SK-N-SH treated with all-trans-retinoic acid at 6 μM for 48 hours (cell line): Measurements from ENCODE around the gene CES3.

Source experiments
- ATAC-seq: fragments of 200-7000 bp; cut with Tn5 transposase; 3 replicates; pipeline ENCODE4 v1.9.1; 2020; ENCODE audit warnings: mild to moderate bottlenecking, moderate library complexity
- ARNTL ChIP-seq: fragments of 450-650 bp; formaldehyde crosslinking; IDR thresholded peaks from 2 replicates; pipeline ENCODE4 v1.5.0; 2020; ENCODE audit warnings: low read depth, mild to moderate bottlenecking, moderate library complexity, borderline replicate concordance
- BACH2 ChIP-seq: fragments of 250-450 bp; sonication (Bioruptor Pico); IDR thresholded peaks from 2 replicates; pipeline ENCODE4 v1.9.0; 2021; ENCODE audit warnings: mild to moderate bottlenecking, borderline replicate concordance
- CREB5 ChIP-seq: fragments of 250-450 bp; sonication (Bioruptor Pico); IDR thresholded peaks from 2 replicates; pipeline ENCODE4 v1.5.1; 2020; ENCODE audit warnings: low read depth, mild to moderate bottlenecking, moderate library complexity
- CSDC2 ChIP-seq: fragments of 250-450 bp; sonication (Bioruptor Pico); IDR thresholded peaks from 2 replicates; pipeline ENCODE4 v1.5.0; 2020; ENCODE audit warnings: mild to moderate bottlenecking, moderate library complexity
- CSRNP3 ChIP-seq: fragments of 250-450 bp; sonication (Bioruptor Pico); IDR thresholded peaks from 2 replicates; pipeline ENCODE4 v1.5.1; 2021; ENCODE audit warnings: mild to moderate bottlenecking, moderate library complexity
- ESRRG ChIP-seq: fragments of 250-450 bp; sonication (Bioruptor Pico); IDR thresholded peaks from 2 replicates; pipeline ENCODE4 v1.6.1; 2021; ENCODE audit warnings: mild to moderate bottlenecking
- GLIS3 ChIP-seq: fragments of 250-450 bp; sonication (Bioruptor Pico); IDR thresholded peaks from 2 replicates; pipeline ENCODE4 v1.5.0; 2020; ENCODE audit warnings: mild to moderate bottlenecking, moderate library complexity
- ISL1 ChIP-seq: fragments of 250-450 bp; sonication (Bioruptor Pico); IDR thresholded peaks from 2 replicates; pipeline ENCODE4 v2.1.2; 2022; ENCODE audit warnings: mild to moderate bottlenecking, moderate library complexity
- OSR1 ChIP-seq: fragments of 250-450 bp; sonication (Bioruptor Pico); IDR thresholded peaks from 2 replicates; pipeline ENCODE4 v1.8.0; 2022; ENCODE audit warnings: moderate library complexity, mild to moderate bottlenecking, inconsistent platforms
- PATZ1 ChIP-seq: fragments of 250-450 bp; sonication (Bioruptor Pico); IDR thresholded peaks from 2 replicates; pipeline ENCODE4 v1.8.0; 2020; ENCODE audit warnings: mild to moderate bottlenecking, moderate library complexity, borderline replicate concordance
- POU6F1 ChIP-seq: fragments of 250-450 bp; sonication (Bioruptor Pico); IDR thresholded peaks from 2 replicates; pipeline ENCODE4 v1.8.0; 2021; ENCODE audit warnings: low read depth, mild to moderate bottlenecking, moderate library complexity, borderline replicate concordance
- PPARA ChIP-seq: fragments of 250-450 bp; sonication (Bioruptor Pico); IDR thresholded peaks from 2 replicates; pipeline ENCODE4 v1.5.0; 2020; ENCODE audit warnings: mild to moderate bottlenecking, borderline replicate concordance
- RARB ChIP-seq: fragments of 250-450 bp; sonication (Bioruptor Pico); IDR thresholded peaks from 2 replicates; pipeline ENCODE4 v1.8.0; 2021; ENCODE audit warnings: mild to moderate bottlenecking, moderate library complexity
- SNAI2 ChIP-seq: fragments of 250-450 bp; sonication (Bioruptor Pico); IDR thresholded peaks from 2 replicates; pipeline ENCODE4 v1.5.0; 2020; ENCODE audit warnings: mild to moderate bottlenecking, moderate library complexity
- TCF4 ChIP-seq: fragments of 250-450 bp; sonication (Bioruptor Pico); IDR thresholded peaks from 2 replicates; pipeline ENCODE4 v1.8.0; 2021; ENCODE audit warnings: mild to moderate bottlenecking, moderate library complexity, borderline replicate concordance
- TOX ChIP-seq: fragments of 250-450 bp; sonication (Bioruptor Pico); IDR thresholded peaks from 2 replicates; pipeline ENCODE4 v1.8.0; 2021; ENCODE audit warnings: mild to moderate bottlenecking, moderate library complexity, borderline replicate concordance
- TSHZ2 ChIP-seq: fragments of 250-450 bp; sonication (Bioruptor Pico); IDR thresholded peaks from 2 replicates; pipeline ENCODE4 v1.5.0; 2020; ENCODE audit warnings: mild to moderate bottlenecking, moderate library complexity
- ZC3H10 ChIP-seq: fragments of 250-450 bp; sonication (Bioruptor Pico); IDR thresholded peaks from 2 replicates; pipeline ENCODE4 v1.5.1; 2021; ENCODE audit warnings: mild to moderate bottlenecking, moderate library complexity
- ZFP3 ChIP-seq: fragments of 250-450 bp; sonication (Bioruptor Pico); IDR thresholded peaks from 2 replicates; pipeline ENCODE4 v1.5.0; 2020; ENCODE audit warnings: mild to moderate bottlenecking, moderate library complexity
- ZFP30 ChIP-seq: fragments of 450-650 bp; formaldehyde crosslinking; IDR thresholded peaks from 2 replicates; pipeline ENCODE4 v1.5.0; 2022; ENCODE audit warnings: mild to moderate bottlenecking, moderate library complexity
- ZNF565 ChIP-seq: fragments of 450-650 bp; formaldehyde crosslinking; conservative IDR thresholded peaks from 2 replicates; pipeline ENCODE4 v1.5.0; 2020; ENCODE audit warnings: low read depth, mild to moderate bottlenecking, moderate library complexity
- ZNF70 ChIP-seq: fragments of 450-650 bp; formaldehyde crosslinking; IDR thresholded peaks from 2 replicates; pipeline ENCODE4 v1.5.0; 2020; ENCODE audit warnings: mild to moderate bottlenecking, moderate library complexity
- ZNF8 ChIP-seq: fragments of 450-650 bp; formaldehyde crosslinking; IDR thresholded peaks from 2 replicates; pipeline ENCODE4 v1.5.0; 2020; ENCODE audit warnings: mild to moderate bottlenecking, moderate library complexity

Gene CES3, protein sequence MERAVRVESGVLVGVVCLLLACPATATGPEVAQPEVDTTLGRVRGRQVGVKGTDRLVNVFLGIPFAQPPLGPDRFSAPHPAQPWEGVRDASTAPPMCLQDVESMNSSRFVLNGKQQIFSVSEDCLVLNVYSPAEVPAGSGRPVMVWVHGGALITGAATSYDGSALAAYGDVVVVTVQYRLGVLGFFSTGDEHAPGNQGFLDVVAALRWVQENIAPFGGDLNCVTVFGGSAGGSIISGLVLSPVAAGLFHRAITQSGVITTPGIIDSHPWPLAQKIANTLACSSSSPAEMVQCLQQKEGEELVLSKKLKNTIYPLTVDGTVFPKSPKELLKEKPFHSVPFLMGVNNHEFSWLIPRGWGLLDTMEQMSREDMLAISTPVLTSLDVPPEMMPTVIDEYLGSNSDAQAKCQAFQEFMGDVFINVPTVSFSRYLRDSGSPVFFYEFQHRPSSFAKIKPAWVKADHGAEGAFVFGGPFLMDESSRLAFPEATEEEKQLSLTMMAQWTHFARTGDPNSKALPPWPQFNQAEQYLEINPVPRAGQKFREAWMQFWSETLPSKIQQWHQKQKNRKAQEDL

DNA sequence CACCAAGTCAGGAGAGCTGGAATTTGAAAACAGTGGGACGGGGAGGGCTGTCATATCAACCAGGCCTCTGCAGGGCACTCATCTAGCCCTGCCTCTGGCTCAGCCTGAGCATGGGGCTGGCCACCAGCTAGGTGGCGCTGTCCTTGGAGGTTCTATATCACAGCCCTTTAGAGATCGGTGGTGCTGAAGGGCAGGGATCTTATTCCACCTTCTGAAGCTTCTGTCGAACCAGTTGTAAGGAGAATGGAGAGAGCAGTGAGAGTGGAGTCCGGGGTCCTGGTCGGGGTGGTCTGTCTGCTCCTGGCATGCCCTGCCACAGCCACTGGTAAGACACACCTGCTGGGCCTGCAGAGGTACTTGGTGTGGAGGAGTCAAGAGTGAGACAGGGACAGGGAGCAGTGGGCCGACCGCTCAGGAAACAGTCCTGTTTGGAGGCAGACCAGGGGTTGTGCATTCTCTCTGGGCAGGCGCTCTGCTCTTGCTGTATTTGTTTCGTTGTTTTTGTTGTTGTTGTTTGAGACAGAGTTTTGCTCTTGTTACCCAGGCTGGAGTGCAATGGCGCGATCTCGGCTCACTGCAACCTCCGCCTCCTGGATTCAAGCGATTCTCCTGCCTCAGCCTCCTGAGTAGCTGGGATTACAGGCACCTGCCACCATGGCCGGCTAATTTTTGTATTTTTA, at the start of gene CES3:
Gene CES3, plus strand, starts transcription at position 202 of the 680 bp plus-strand sequence. Its CDS starts 42 bp downstream, at position 244.
- TF ChIP-seq GLIS3 (no peak), CSDC2 (no peak), PATZ1 (no peak), ZFP30 (CRISPR knock-in tag) (no peak), OSR1 (no peak), SNAI2 (no peak), PPARA (CRISPR knock-in tag) (no peak), TSHZ2 (CRISPR knock-in tag) (no peak), TOX (CRISPR knock-in tag) (no peak), ZNF70 (CRISPR knock-in tag) (no peak), CSRNP3 (CRISPR knock-in tag) (no peak), CREB5 (no peak), ZNF565 (no peak), ZC3H10 (no peak), ARNTL (CRISPR knock-in tag) (no peak), ZNF8 (no peak), TCF4 (CRISPR knock-in tag) (no peak), ESRRG (CRISPR knock-in tag) (no peak), ZFP3 (no peak), RARB (no peak)
- peak; percentile 100 for ATAC-seq

- no peak for TF ChIP-seq POU6F1 (CRISPR knock-in tag)
- TF ChIP-seq BACH2 (CRISPR knock-in tag): no peak
- no peak for TF ChIP-seq ESRRG (CRISPR knock-in tag)
- no peak for TF ChIP-seq ZNF8
- TF ChIP-seq ARNTL (CRISPR knock-in tag): no peak
- TF ChIP-seq GLIS3: no peak
- no peak for TF ChIP-seq ISL1
- no peak for TF ChIP-seq CSRNP3 (CRISPR knock-in tag)
- TF ChIP-seq ZFP3: no peak
- TF ChIP-seq ZNF70 (CRISPR knock-in tag): no peak
- TF ChIP-seq CREB5: no peak
- TF ChIP-seq CSDC2: no peak
- no peak for TF ChIP-seq TCF4 (CRISPR knock-in tag)
- TF ChIP-seq, all 23 proteins: peak for 0
- no peak for ATAC-seq
Measured at GRCh38 chr16:66911801-66912200, 49.3 kb upstream of the CES3 start.
